ENCODE data around the gene ALOXE3. TPM values are rescaled to one million over a fixed set of nuclear protein-coding genes. Genes with fewer than 3 reads are reported as not detected.

The ALOXE3 gene
- polyA plus RNA-seq, 3 donors = not detected

- H2AFZ ChIP-seq (ENCODE audit: insufficient read depth, low read depth, low read length, poor library complexity, severe bottlenecking) = no peak overlapping the region
- H3K79me2 ChIP-seq (ENCODE audit: insufficient read depth, low read length) = no peaks in the 10 kb centered on the region
- no peaks in the 10 kb centered on the region for H3K9me3 ChIP-seq (replicated peaks in 1 of 2; ENCODE audit: control insufficient read depth in 1 of 2, insufficient read depth in 1 of 2, low read length in 2 of 2)
- peaks cover 34 to 40% of the 10 kb centered on the region in 2 donors for H3K4me1 ChIP-seq (ENCODE audit: control insufficient read depth in 1 of 2, insufficient read depth in 2 of 2, low read length in 2 of 2)
- H3K27me3 ChIP-seq (ENCODE audit: control insufficient read depth in 2 of 2, insufficient read depth in 2 of 2, low read length in 2 of 2) = peaks cover 0 to 7% of the 10 kb centered on the region in 2 donors
- Mint-ChIP-seq H3K27me3 (ENCODE audit: low read depth in 3 of 3) (peaks cover 0 to 4% (median under 1%) of the 10 kb centered on the region in 3 donors), H3K4me3 (no peak overlapping the region), H3K27ac (no peak overlapping the region), H3K9me3 (no peaks in the 10 kb centered on the region), H3K36me3 (peaks cover 58 to 67% of the 10 kb centered on the region in 2 donors), H3K4me1 (no peaks in the 10 kb centered on the region)
- H4K20me1 ChIP-seq (ENCODE audit: insufficient read depth, low read length) = peaks cover 80% of the 10 kb centered on the region
- H3K36me3 ChIP-seq (replicated peaks in 1 of 2; ENCODE audit: control insufficient read depth in 1 of 2, insufficient read depth in 2 of 2, low read length in 2 of 2) = peaks cover 62 to 68% of the 10 kb centered on the region in 2 donors
- no peak overlapping the region for H3K4me3 ChIP-seq (replicated peaks in 1 of 3; ENCODE audit: low read depth in 2 of 3, low read length in 3 of 3)
- no peak for TF ChIP-seq CTCF (IDR thresholded peaks at IDR 0.05)
- no peak overlapping the region for H3K4me2 ChIP-seq (replicated peaks; ENCODE audit: extremely low read depth, low read length, poor library complexity, severe bottlenecking)
- H3K27ac ChIP-seq (ENCODE audit: low read depth in 1 of 2, low read length in 2 of 2) = no peak overlapping the region
- 96% methylated on average over 10 of the region's 11 CpGs for WGBS (ENCODE audit: insufficient coverage)
- DNase-seq = peak in 1 of 3 donors; percentile 2
- no peak overlapping the region for H3K9ac ChIP-seq (ENCODE audit: insufficient read depth, low read length, poor library complexity, severe bottlenecking)
- intact Hi-C loops (cut with micrococcal nuclease) = no loop called here
These were observed 23.4 kb upstream of the ALOXE3 start for GRCh38 chr17:8141741-8142140.

- H3K9me3 Mint-ChIP-seq = no peaks in the 10 kb centered on the region
- Histone ChIP-seq H3K4me2 (replicated peaks; ENCODE audit: extremely low read depth, low read length, poor library complexity, severe bottlenecking) (no peak overlapping the region), H2AFZ (ENCODE audit: insufficient read depth, low read depth, low read length, poor library complexity, severe bottlenecking) (no peak overlapping the region), H3K36me3 (replicated peaks in 1 of 2; ENCODE audit: control insufficient read depth in 1 of 2, insufficient read depth in 2 of 2, low read length in 2 of 2) (peaks cover 55 to 61% of the 10 kb centered on the region in 2 donors), H3K79me2 (ENCODE audit: insufficient read depth, low read length) (no peaks in the 10 kb centered on the region), H3K4me3 (replicated peaks in 1 of 3; ENCODE audit: low read depth in 2 of 3, low read length in 3 of 3) (no peak overlapping the region), H3K27me3 (ENCODE audit: control insufficient read depth in 2 of 2, insufficient read depth in 2 of 2, low read length in 2 of 2) (peaks cover 0 to 10% of the 10 kb centered on the region in 2 donors), H3K9ac (ENCODE audit: insufficient read depth, low read length, poor library complexity, severe bottlenecking) (no peak overlapping the region), H3K27ac (ENCODE audit: low read depth in 1 of 2, low read length in 2 of 2) (no peak overlapping the region), H3K4me1 (ENCODE audit: control insufficient read depth in 1 of 2, insufficient read depth in 2 of 2, low read length in 2 of 2) (peaks cover 34 to 40% of the 10 kb centered on the region in 2 donors), H3K9me3 (replicated peaks in 1 of 2; ENCODE audit: control insufficient read depth in 1 of 2, insufficient read depth in 1 of 2, low read length in 2 of 2) (no peaks in the 10 kb centered on the region), H4K20me1 (ENCODE audit: insufficient read depth, low read length) (peaks cover 73% of the 10 kb centered on the region)
- no peaks in the 10 kb centered on the region for H3K4me1 Mint-ChIP-seq
- DNase-seq = no peak
- peaks cover 0 to 9% (median 7%) of the 10 kb centered on the region in 3 donors for H3K27me3 Mint-ChIP-seq (ENCODE audit: low read depth in 3 of 3)
- no peak for TF ChIP-seq CTCF (IDR thresholded peaks at IDR 0.05)
- H3K4me3 Mint-ChIP-seq = no peak overlapping the region
- WGBS (ENCODE audit: insufficient coverage) = 100% methylated on average over 5 of the region's 7 CpGs
- intact Hi-C loops (cut with micrococcal nuclease) = no loop called here
- peak overlapping the region in 1 of 7 donors; percentile 37 for H3K27ac Mint-ChIP-seq
- peaks cover 51 to 60% of the 10 kb centered on the region in 2 donors for H3K36me3 Mint-ChIP-seq
These were observed 22.7 kb upstream of the ALOXE3 start for GRCh38 chr17:8141045-8141444.
